ENCODE results near the gene B3GNT8. TPM values are rescaled to one million over a fixed set of nuclear protein-coding genes. Genes with fewer than 3 reads are reported as not detected.

The B3GNT8 gene
- total RNA-seq, 3 donors from 2014 or later, result 28.8 to 69.4 (median 34.3) TPM

- DNase-seq (no peak), ATAC-seq (no peak)
- H3K4me3 ChIP-seq, result no peak overlapping the region
- H3K9me3 ChIP-seq, result no peaks in the 10 kb centered on the region
- H3K4me1 ChIP-seq (ENCODE audit: low read depth), result peaks cover 13% of the 10 kb centered on the region
- intact Hi-C loops (cut with DNase I, micrococcal nuclease), result no loop called here
- no peaks in the 10 kb centered on the region for H3K36me3 ChIP-seq (ENCODE audit: low read depth)
- TF ChIP-seq CTCF (IDR thresholded peaks at IDR 0.05), result no peak
Observed at GRCh38 chr19:41398598-41398997, 28.6 kb downstream of the B3GNT8 start.

GRCh38 chr19:41398050-41398418 is 29.1 kb downstream of the B3GNT8 start:
- Histone ChIP-seq H3K36me3 (ENCODE audit: low read depth) (no peaks in the 10 kb centered on the region), H3K4me3 (peak overlapping the region; percentile 87), H3K9me3 (no peaks in the 10 kb centered on the region), H3K4me1 (ENCODE audit: low read depth) (peaks cover 13% of the 10 kb centered on the region)
- no peak for ATAC-seq
- no peak for DNase-seq
- TF ChIP-seq CTCF (IDR thresholded peaks at IDR 0.05), result no peak
- intact Hi-C loops (cut with DNase I, micrococcal nuclease), result no loop called here

GRCh38 chr19:41397086-41398049 is 29.8 kb downstream of the B3GNT8 start, which contains the start of the genes BCKDHA and EXOSC5:
Gene BCKDHA, plus strand, starts transcription at chr19:41397818. Its CDS starts 10 bp downstream, at chr19:41397828.
Gene EXOSC5, minus strand, starts transcription at chr19:41397359. Its CDS starts 31 bp downstream, at chr19:41397328.
- TF ChIP-seq CTCF (IDR thresholded peaks at IDR 0.05), result no peak
- no peaks in the 10 kb centered on the region for H3K9me3 ChIP-seq
- ATAC-seq, result peak; percentile 100

GRCh38 chr19:41395355-41395754 is 31.8 kb downstream of the B3GNT8 start:
- Histone ChIP-seq H3K4me3 (no peak overlapping the region), H3K36me3 (ENCODE audit: low read depth) (peaks cover 5% of the 10 kb centered on the region), H3K4me1 (ENCODE audit: low read depth) (peaks cover 13% of the 10 kb centered on the region), H3K9me3 (no peaks in the 10 kb centered on the region)
- ATAC-seq (no peak), DNase-seq (no peak)
- intact Hi-C loops (cut with DNase I, micrococcal nuclease), result no loop called here
- TF ChIP-seq CTCF (IDR thresholded peaks at IDR 0.05), result no peak

More at GRCh38 chr19:41397086-41398049, 29.8 kb downstream of the B3GNT8 start, which contains the start of the genes BCKDHA and EXOSC5:
- peaks cover 13% of the 10 kb centered on the region for H3K4me1 ChIP-seq (ENCODE audit: low read depth)
- intact Hi-C loops (cut with DNase I, micrococcal nuclease), result no loop called here
- peak within 1 kb of the TSS; percentile 87 for H3K4me3 ChIP-seq
- no peaks in the 10 kb centered on the region for H3K36me3 ChIP-seq (ENCODE audit: low read depth)
- peak; percentile 98 to 100 (median 99) for DNase-seq

GRCh38 chr19:41392775-41393174 is 34.4 kb downstream of the B3GNT8 start:
- peaks cover 5% of the 10 kb centered on the region for H3K36me3 ChIP-seq (ENCODE audit: low read depth)
- H3K4me1 ChIP-seq (ENCODE audit: low read depth), result peaks cover 6% of the 10 kb centered on the region
- intact Hi-C loops (cut with DNase I, micrococcal nuclease), result no loop called here
- H3K9me3 ChIP-seq, result no peaks in the 10 kb centered on the region
- DNase-seq (no peak), ATAC-seq (no peak)
- no peak for TF ChIP-seq CTCF (IDR thresholded peaks at IDR 0.05)
- H3K4me3 ChIP-seq, result no peak overlapping the region
